Measurements from ENCODE around the gene TLCD4. TPM values are rescaled to one million over a fixed set of nuclear protein-coding genes. Genes with fewer than 3 reads are reported as not detected.
"Not testable (repeated sequence)": the region's sequence is repeated elsewhere in the genome, so short reads cannot be mapped to it uniquely, and the experiment has no call there.

Gene TLCD4
- total RNA-seq, 1 donor from 2014 or later: 13.6 TPM

- DNase-seq: no peak
- Histone ChIP-seq H3K27ac (no peak overlapping the region), H3K9me3 (no peaks in the 10 kb centered on the region), H3K4me3 (no peak overlapping the region), H3K36me3 (no peaks in the 10 kb centered on the region), H3K27me3 (no peaks in the 10 kb centered on the region), H3K4me1 (no peaks in the 10 kb centered on the region)
- no peak for TF ChIP-seq CTCF (IDR thresholded peaks at IDR 0.05)
- intact Hi-C loops (cut with DNase I): no loop called here
- ATAC-seq: no peak
Observed at GRCh38 chr1:95154096-95154495, 36.9 kb downstream of the TLCD4 start.

- H3K4me1 ChIP-seq; H3K9me3 ChIP-seq; ATAC-seq; H3K36me3 ChIP-seq; H3K4me3 ChIP-seq; DNase-seq; intact Hi-C loops (cut with DNase I); H3K27me3 ChIP-seq; H3K27ac ChIP-seq: not testable (repeated sequence)
Observed at GRCh38 chr1:95165569-95165968, 48.4 kb downstream of the TLCD4 start.

Other genes with a start within 250 kb of the TLCD4 start
- 215 TPM for gene CNN3, start 190.2 kb upstream of the TLCD4 start, total RNA-seq
- gene ALG14, start 44.4 kb upstream of the TLCD4 start, total RNA-seq: 3.4 TPM
- gene RWDD3, start 116.9 kb downstream of the TLCD4 start, total RNA-seq: 12.8 TPM